Esophagus squamous epithelium (tissue), 5 donors: ENCODE results near the gene CAMK4. TPM values are rescaled to one million over a fixed set of nuclear protein-coding genes. Genes with fewer than 3 reads are reported as not detected.

ENCODE experiments used
- DNase-seq: peaks from one replicate; lab custom pipeline; 2025; lab: John Stamatoyannopoulos, UW
- H3K27ac ChIP-seq, 4 donors: fragments of 200-600 bp; sonication (generic); one replicate each; pipeline ENCODE4 v1.5.1; 2016 to 2019; ENCODE audit warnings: mild to moderate bottlenecking in 1 of 4
- H3K27me3 ChIP-seq, 4 donors: fragments of 200-600 bp; sonication (generic); 1 replicate in 3 of 4; 2 replicates in 1 of 4; pipeline versions ENCODE4 v1.5.1 to v1.6.0; 2017 to 2021; ENCODE audit warnings: antibody characterized with exemption in 1 of 4
- H3K36me3 ChIP-seq, 3 donors: fragments of 200-600 bp; sonication (generic); one replicate each; pipeline ENCODE4 v1.5.1; 2016 to 2019
- H3K4me1 ChIP-seq, 3 donors: fragments of 200-600 bp; sonication (generic); one replicate each; pipeline ENCODE4 v1.5.1; 2017 to 2019
- H3K4me3 ChIP-seq, 4 donors: fragments of 200-600 bp; sonication (generic); 1 replicate in 3 of 4; 2 replicates in 1 of 4; pipeline ENCODE4 v1.5.1; 2016 to 2019; ENCODE audit warnings: mild to moderate bottlenecking in 2 of 4, moderate library complexity in 1 of 4
- H3K9me3 ChIP-seq, 3 donors: fragments of 200-600 bp; sonication (generic); one replicate each; pipeline ENCODE4 v1.5.1; 2016 to 2019
- POLR2A ChIP-seq, 4 donors: fragments of 450-650 bp; IDR thresholded peaks; one replicate each; pipeline ENCODE4 v1.6.1; 2017; ENCODE audit warnings: antibody characterized with exemption in 4 of 4, mild to moderate bottlenecking in 4 of 4, moderate library complexity in 3 of 4
- WGBS, 2 donors: methylation state at CpG; one replicate each; pipeline ENCODE4 v1.1.5; 2018; 5-methylcytosine and 5-hydroxymethylcytosine counted together
- intact Hi-C: fragments of 100-400 bp; cut with DNase I; formaldehyde crosslinking; loops from one replicate; pipeline ENCODE4 v1.15.0; 2022
- total RNA-seq, 4 donors: library from RNA; depleted of rRNA; stranded (reverse); fragments of >200 nt; gene quantifications; one replicate each; pipeline ENCODE4 v1.1.0, GENCODE V29; 2016
- TF ChIP-seq, protein P1 (sequence below), 6 experiments: fragments of 450-650 bp in 4 of 6; fragments of 200-600 bp in 2 of 6; sonication (generic) in 2 of 6; IDR thresholded peaks; one replicate each; pipeline ENCODE4 v1.5.1; 2016 to 2019; ENCODE audit warnings: antibody characterized with exemption in 6 of 6, mild to moderate bottlenecking in 4 of 6, moderate library complexity in 4 of 6
- donor health status: DM: yes; HTN: yes; CAD: no.

The CAMK4 gene
- total RNA-seq, 4 donors from 2014 or later = 1.5 to 3.2 (median 2.6) TPM

DNA sequence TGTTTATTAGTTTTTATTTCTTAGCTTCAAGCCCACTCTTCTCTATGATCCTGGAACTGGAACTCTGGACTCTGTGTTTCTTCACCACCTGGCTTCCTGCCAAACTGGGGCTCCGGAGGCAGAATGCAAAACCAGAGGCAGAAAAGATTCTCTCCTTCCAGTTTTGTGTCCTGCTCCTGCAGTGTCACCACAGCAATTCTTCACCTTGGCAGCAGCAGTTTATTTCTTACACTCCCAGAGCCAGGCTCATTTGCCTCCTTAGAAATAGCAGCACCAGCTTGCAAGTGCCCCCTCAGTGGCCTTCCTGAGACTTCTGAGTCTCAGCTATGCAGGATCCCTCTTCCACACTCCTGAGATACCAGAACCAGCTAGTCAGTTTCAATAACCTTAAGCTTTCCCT lies 26.7 kb upstream of the CAMK4 start:
- no peak for TF ChIP-seq POLR2A (IDR thresholded peaks at IDR 0.05)
- TF ChIP-seq, protein P1, sequence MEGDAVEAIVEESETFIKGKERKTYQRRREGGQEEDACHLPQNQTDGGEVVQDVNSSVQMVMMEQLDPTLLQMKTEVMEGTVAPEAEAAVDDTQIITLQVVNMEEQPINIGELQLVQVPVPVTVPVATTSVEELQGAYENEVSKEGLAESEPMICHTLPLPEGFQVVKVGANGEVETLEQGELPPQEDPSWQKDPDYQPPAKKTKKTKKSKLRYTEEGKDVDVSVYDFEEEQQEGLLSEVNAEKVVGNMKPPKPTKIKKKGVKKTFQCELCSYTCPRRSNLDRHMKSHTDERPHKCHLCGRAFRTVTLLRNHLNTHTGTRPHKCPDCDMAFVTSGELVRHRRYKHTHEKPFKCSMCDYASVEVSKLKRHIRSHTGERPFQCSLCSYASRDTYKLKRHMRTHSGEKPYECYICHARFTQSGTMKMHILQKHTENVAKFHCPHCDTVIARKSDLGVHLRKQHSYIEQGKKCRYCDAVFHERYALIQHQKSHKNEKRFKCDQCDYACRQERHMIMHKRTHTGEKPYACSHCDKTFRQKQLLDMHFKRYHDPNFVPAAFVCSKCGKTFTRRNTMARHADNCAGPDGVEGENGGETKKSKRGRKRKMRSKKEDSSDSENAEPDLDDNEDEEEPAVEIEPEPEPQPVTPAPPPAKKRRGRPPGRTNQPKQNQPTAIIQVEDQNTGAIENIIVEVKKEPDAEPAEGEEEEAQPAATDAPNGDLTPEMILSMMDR (IDR thresholded peaks at IDR 0.05) = no peak
- intact Hi-C loops = no loop called here
- Histone ChIP-seq H3K4me3 (no peak overlapping the region), H3K36me3 (no peaks in the 10 kb centered on the region), H3K27me3 (no peaks in the 10 kb centered on the region), H3K4me1 (no peaks in the 10 kb centered on the region), H3K27ac (no peak overlapping the region), H3K9me3 (no peaks in the 10 kb centered on the region)
- 0 to 27% methylated on average over 1 of the region's 1 CpG for WGBS, 2 donors
- no peak for DNase-seq

DNA sequence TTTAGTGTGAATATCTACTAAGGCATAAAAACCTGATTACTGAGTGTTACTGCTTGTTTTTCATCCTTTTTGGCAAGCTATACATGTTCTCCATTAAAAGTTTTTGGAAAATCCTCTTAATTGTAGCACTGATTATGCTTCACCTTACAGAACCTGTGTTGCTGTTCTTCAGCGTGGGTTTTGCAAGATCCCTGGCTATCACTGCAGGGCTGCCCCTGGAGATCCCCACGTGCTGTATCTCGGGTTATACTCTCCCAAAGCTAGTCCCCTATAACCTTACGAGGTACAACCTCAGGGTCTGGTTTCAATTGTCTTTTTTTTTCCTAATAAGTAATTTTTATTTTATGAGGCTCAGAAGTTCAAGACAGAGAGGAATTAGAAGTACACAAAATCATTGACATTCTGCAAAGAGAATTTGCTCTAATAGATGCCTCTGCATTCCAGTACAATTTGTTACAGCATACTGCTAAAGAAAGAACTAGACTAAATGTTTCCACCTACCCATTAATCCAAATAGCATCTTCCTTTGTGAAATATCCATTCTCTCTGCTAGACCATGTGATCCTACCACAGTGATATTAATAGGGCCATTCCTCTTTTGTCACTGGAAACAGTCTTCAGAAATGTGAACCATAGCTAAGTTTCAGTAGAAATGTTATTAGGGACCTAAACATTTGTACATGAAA lies 25.8 kb upstream of the CAMK4 start:
- no peaks in the 10 kb centered on the region for H3K4me1 ChIP-seq
- H3K36me3 ChIP-seq = no peaks in the 10 kb centered on the region
- no peak overlapping the region for H3K27ac ChIP-seq
- TF ChIP-seq, protein P1 (IDR thresholded peaks at IDR 0.05) = no peak
- TF ChIP-seq POLR2A (IDR thresholded peaks at IDR 0.05) = no peak
- intact Hi-C loops = no loop called here
- H3K4me3 ChIP-seq = no peak overlapping the region
- WGBS, 2 donors = 74 to 90% methylated on average over 4 of the region's 4 CpGs
- no peaks in the 10 kb centered on the region for H3K9me3 ChIP-seq
- no peak for DNase-seq
- no peaks in the 10 kb centered on the region for H3K27me3 ChIP-seq

DNA sequence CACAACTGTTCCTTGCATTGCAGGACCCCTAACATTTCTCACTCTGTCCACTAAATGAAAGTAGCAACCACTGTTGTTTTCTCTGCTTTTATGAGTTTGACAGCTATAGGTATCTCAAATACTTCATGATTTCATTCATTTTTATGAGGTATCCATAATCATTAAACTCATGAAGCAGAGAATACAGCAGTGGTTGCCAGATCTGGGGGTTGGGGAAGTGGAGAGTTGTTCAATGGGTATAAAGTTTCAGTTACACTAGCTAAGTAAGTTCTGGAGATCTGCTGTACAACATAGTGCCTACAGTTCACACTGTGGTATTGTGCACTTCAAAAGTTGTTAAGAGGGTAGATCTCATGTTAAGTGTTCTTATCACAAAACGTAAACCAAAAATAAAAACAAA lies 23.4 kb upstream of the CAMK4 start:
- intact Hi-C loops = no loop called here
- TF ChIP-seq, protein P1 (IDR thresholded peaks at IDR 0.05) = no peak
- TF ChIP-seq POLR2A (IDR thresholded peaks at IDR 0.05) = no peak
- DNase-seq = no peak
- Histone ChIP-seq H3K4me1 (no peaks in the 10 kb centered on the region), H3K4me3 (no peak overlapping the region), H3K27ac (no peak overlapping the region), H3K36me3 (no peaks in the 10 kb centered on the region), H3K9me3 (no peaks in the 10 kb centered on the region), H3K27me3 (no peaks in the 10 kb centered on the region)
- WGBS, 2 donors = 74 to 83% methylated on average over 1 of the region's 1 CpG

DNA sequence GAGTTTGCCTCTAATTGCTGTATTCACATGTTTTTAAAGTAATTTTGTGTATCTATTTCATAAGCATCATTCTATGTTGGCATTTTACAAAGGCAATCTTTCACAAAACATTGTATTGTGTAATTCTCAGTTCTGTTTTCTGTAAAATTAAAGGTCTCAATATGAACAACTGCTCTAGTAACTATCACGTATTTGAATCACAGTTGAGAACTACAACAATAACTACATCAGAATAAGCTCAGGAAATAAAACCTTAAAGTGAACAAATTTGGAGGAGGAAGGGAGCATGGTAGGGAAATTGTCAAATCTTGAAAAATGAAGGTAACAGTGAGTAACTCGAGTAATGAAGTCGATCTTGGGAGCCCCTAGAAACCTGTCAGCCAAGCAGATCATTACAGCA lies 22.5 kb upstream of the CAMK4 start:
- no peak overlapping the region for H3K4me3 ChIP-seq
- no peaks in the 10 kb centered on the region for H3K36me3 ChIP-seq
- H3K9me3 ChIP-seq = no peaks in the 10 kb centered on the region
- no peak for TF ChIP-seq POLR2A (IDR thresholded peaks at IDR 0.05)
- TF ChIP-seq, protein P1 (IDR thresholded peaks at IDR 0.05) = no peak
- WGBS, 2 donors = 64 to 69% methylated on average over 3 of the region's 3 CpGs
- DNase-seq = no peak
- no peaks in the 10 kb centered on the region for H3K27me3 ChIP-seq
- no peak overlapping the region for H3K27ac ChIP-seq
- H3K4me1 ChIP-seq = no peaks in the 10 kb centered on the region
- intact Hi-C loops = no loop called here

DNA sequence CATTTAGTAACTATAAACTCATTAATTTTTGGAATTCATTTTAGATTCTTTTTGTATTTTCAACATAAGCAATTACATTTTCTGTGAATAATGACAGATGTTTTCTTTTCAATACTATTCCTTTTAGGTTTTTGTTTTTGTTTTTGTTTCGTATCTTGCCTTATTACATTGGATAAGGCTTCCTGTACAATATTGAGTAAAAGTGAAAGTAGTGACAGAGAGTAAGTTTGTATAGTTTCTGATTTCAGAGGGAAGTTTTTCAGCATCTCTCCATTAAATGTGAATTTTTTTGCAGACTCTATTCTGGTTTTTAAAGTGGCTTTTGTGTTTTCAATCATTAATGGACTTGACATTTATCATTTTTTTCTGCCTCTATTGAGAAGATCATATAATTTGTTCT lies 12.8 kb upstream of the CAMK4 start:
- Histone ChIP-seq H3K27me3 (peaks cover 0 to 3% (median 0%) of the 10 kb centered on the region in 4 donors), H3K4me1 (no peaks in the 10 kb centered on the region), H3K9me3 (no peaks in the 10 kb centered on the region), H3K27ac (no peak overlapping the region), H3K4me3 (no peak overlapping the region), H3K36me3 (no peaks in the 10 kb centered on the region)
- no peak for DNase-seq
- WGBS, 2 donors = 23 to 46% methylated on average over 1 of the region's 1 CpG
- TF ChIP-seq POLR2A (IDR thresholded peaks at IDR 0.05) = no peak
- TF ChIP-seq, protein P1 (IDR thresholded peaks at IDR 0.05) = no peak
- intact Hi-C loops = no loop called here
